Activated CD4-positive, alpha-beta T cell treated with anti-CD3 and anti-CD28 coated beads for 4 hours (primary cell): ENCODE data around the gene OR2C3.
"Not testable (repeated sequence)": the region's sequence is repeated elsewhere in the genome, so short reads cannot be mapped to it uniquely, and the experiment has no call there.

ENCODE experiments used
- DNase-seq, 2 donors: peaks; one replicate each; pipeline ENCODE4 v3.0.0-alpha.2; 2020

OR2C3 gene

GRCh38 chr1:247536340-247536739 is at the start of gene OR2C3:
OR2C3 (minus strand) TSS chr1:247536440; CDS start chr1:247532511, 3,929 bp downstream.
- no peak for DNase-seq

GRCh38 chr1:247578946-247579460 is 42.8 kb upstream of the OR2C3 start:
- DNase-seq = no peak

- no peak for DNase-seq
These were observed 40.3 kb upstream of the OR2C3 start for GRCh38 chr1:247576514-247576913.

GRCh38 chr1:247574664-247575063 is 38.4 kb upstream of the OR2C3 start:
- no peak for DNase-seq

- no peak for DNase-seq
These were observed 38.0 kb upstream of the OR2C3 start for GRCh38 chr1:247574236-247574635.

GRCh38 chr1:247562198-247562597 is 26.0 kb upstream of the OR2C3 start:
- no peak for DNase-seq

GRCh38 chr1:247561711-247562110 is 25.5 kb upstream of the OR2C3 start:
- no peak for DNase-seq

GRCh38 chr1:247557926-247558674 is 21.9 kb upstream of the OR2C3 start:
- no peak for DNase-seq

GRCh38 chr1:247552231-247552630 is 16.0 kb upstream of the OR2C3 start:
- DNase-seq = no peak

GRCh38 chr1:247551721-247552120 is 15.5 kb upstream of the OR2C3 start:
- DNase-seq = no peak

GRCh38 chr1:247548769-247549182 is 12.5 kb upstream of the OR2C3 start, which contains the start of gene GCSAML:
GCSAML (plus strand) TSS chr1:247549134; CDS start chr1:247549192, 58 bp downstream.
- DNase-seq = no peak

GRCh38 chr1:247548092-247548491 is 11.9 kb upstream of the OR2C3 start:
- no peak for DNase-seq

GRCh38 chr1:247542811-247543210 is 6.6 kb upstream of the OR2C3 start:
- no peak for DNase-seq

GRCh38 chr1:247540581-247540980 is 4.3 kb upstream of the OR2C3 start:
- DNase-seq = no peak

- DNase-seq = no peak
These were observed 3.0 kb upstream of the OR2C3 start for GRCh38 chr1:247539215-247539614.

- no peak for DNase-seq
These were observed 2.3 kb upstream of the OR2C3 start for GRCh38 chr1:247538561-247538960.

- DNase-seq = no peak
These were observed 838 bp downstream of the OR2C3 start for GRCh38 chr1:247535402-247535801.

- no peak for DNase-seq
These were observed 4.3 kb downstream of the OR2C3 start for GRCh38 chr1:247531937-247532336.

GRCh38 chr1:247530785-247531184 is 5.5 kb downstream of the OR2C3 start:
- DNase-seq = no peak

- no peak for DNase-seq
These were observed 6.4 kb downstream of the OR2C3 start for GRCh38 chr1:247529771-247530355.

- no peak for DNase-seq
These were observed 7.3 kb downstream of the OR2C3 start for GRCh38 chr1:247528812-247529474.

- not testable (repeated sequence) for DNase-seq
These were observed 14.4 kb downstream of the OR2C3 start for GRCh38 chr1:247521886-247522285.

- DNase-seq = no peak
These were observed 17.7 kb downstream of the OR2C3 start for GRCh38 chr1:247518613-247518891.
